Retinal pigment epithelial cell (primary cell): ENCODE results near the gene SNRNP35.

Experiments used
- DNase-seq: peaks from one replicate; pipeline ENCODE4 v3.0.0-alpha.2; 2010; ENCODE audit warnings: low read depth
- H3K4me3 ChIP-seq: 2 replicates; pipeline ENCODE4 v1.5.1; 2011; ENCODE audit warnings: mild to moderate bottlenecking, low read length, control low read depth, moderate library complexity
- TF ChIP-seq, protein P1 (sequence below): conservative IDR thresholded peaks from 2 replicates; pipeline ENCODE4 v1.5.1; 2011; ENCODE audit warnings: low read depth, low read length, control low read depth, inconsistent platforms

Gene SNRNP35

DNA sequence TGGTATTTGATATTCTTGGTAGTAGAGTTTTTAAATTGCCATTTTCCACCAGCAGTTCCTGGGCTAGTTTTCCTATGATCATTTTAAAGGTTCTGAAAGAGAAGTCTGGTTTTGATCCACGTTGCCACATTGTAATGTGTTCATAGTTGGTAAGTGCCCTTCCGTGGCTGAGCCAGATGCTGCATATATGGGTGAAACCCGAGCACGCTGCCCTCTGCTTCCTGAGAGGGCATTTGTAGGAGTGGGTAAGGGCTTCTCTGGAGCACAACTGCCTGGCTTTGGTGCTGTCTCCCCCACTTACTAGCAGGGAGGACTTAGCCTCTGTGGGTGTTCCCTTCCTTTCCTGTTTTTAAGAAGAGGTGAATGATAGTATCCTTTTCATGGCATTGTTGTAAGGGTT lies 7.1 kb downstream of the SNRNP35 start:
- no peak overlapping the region for H3K4me3 ChIP-seq
- TF ChIP-seq, protein P1, sequence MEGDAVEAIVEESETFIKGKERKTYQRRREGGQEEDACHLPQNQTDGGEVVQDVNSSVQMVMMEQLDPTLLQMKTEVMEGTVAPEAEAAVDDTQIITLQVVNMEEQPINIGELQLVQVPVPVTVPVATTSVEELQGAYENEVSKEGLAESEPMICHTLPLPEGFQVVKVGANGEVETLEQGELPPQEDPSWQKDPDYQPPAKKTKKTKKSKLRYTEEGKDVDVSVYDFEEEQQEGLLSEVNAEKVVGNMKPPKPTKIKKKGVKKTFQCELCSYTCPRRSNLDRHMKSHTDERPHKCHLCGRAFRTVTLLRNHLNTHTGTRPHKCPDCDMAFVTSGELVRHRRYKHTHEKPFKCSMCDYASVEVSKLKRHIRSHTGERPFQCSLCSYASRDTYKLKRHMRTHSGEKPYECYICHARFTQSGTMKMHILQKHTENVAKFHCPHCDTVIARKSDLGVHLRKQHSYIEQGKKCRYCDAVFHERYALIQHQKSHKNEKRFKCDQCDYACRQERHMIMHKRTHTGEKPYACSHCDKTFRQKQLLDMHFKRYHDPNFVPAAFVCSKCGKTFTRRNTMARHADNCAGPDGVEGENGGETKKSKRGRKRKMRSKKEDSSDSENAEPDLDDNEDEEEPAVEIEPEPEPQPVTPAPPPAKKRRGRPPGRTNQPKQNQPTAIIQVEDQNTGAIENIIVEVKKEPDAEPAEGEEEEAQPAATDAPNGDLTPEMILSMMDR: no peak
- DNase-seq: no peak

DNA sequence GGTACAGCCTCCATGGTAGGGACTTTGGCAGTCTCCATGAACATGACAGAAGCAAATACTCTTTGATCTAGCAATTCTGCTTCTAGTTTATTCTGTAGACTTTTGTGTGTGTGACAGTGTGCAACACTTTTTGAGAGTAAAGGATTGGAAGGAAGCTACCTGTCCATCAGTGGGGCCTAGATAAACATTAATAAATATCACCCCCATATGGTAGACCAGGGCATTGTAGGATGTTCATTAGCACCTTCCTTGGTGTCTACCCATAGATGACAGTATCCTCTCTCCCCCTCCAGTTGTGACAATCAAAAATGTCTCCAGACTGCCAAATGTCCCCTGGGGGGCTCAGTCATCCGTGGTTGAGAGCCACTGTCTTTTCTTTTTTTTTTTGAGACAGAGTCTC lies 10.8 kb downstream of the SNRNP35 start:
- H3K4me3 ChIP-seq: no peak overlapping the region
- TF ChIP-seq, protein P1: peak; percentile 22
- DNase-seq: no peak

DNA sequence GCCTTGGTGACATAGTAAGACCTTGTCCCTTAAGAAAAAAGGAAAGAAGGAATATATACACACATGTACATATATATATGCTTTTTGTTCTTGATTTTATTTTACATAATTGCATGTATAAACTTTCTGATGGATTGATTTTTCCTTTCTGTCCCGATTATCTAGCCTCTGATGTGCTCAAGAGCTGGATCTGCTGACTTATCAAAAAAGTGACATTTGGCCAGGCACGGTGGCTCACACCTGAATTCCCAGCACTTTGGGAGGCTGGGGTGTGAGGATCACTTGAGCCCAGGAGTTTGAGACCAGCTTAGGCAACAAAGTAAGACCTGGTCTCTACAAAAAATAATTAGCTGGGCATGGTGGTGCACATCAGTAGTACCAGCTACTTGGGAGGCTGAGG lies 12.0 kb downstream of the SNRNP35 start:
- DNase-seq: no peak
- TF ChIP-seq, protein P1: no peak
- H3K4me3 ChIP-seq: no peak overlapping the region

DNA sequence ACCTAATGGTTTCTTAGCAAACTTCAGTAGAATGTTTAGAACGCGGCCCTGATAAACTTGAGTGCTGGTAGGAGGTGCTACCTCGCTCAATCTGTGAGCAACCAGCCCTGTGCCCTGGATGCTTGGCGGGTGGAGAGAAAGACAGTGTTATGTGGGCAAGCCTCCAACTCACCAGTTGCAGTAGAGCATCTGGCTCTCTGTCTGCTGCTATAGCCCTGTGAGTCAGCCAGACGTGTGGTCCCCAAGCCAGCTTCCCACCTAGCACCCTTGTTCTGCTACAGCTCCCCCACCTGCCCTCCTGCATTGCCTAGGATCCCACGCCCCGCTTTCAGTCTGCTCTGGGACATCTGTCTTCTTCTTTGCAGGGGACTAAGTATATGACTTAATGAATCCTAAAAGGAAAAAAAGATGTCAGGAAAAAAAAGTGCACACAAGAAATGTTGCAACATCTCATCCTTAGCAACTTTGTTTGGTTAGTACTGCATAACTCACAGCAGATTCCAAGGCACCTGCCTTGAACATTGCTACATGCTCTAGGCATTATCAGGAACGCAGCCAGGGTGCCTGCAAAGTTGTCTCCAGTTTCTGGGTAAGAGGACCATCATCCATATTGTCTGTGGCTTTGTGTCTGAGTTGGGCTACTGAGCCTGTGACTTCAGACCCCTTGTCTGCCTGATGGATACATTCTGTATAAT lies 13.6 kb downstream of the SNRNP35 start:
- no peak for DNase-seq
- TF ChIP-seq, protein P1: no peak
- no peak overlapping the region for H3K4me3 ChIP-seq

DNA sequence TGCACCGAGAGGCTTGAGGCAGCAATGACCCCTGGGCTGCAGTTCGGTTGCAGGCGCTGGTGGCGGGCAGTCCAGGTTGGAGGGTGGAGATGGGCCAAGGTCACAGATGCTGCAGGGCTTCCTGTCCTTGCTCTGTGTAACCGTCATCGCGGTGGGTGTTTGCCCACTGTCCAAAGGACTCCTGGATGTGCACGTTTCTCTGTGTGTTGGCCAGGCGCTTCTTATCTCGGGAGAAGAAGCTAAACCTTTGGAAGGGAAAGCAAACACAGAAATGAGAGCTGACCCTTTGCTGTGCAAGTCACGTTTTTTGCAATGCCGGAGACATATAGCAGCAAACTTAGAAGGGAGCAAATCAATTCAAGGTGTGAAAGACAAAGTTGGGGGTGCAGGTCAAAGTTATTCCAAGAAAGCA lies 14.5 kb downstream of the SNRNP35 start:
- TF ChIP-seq, protein P1: no peak
- no peak for DNase-seq
- no peak overlapping the region for H3K4me3 ChIP-seq

DNA sequence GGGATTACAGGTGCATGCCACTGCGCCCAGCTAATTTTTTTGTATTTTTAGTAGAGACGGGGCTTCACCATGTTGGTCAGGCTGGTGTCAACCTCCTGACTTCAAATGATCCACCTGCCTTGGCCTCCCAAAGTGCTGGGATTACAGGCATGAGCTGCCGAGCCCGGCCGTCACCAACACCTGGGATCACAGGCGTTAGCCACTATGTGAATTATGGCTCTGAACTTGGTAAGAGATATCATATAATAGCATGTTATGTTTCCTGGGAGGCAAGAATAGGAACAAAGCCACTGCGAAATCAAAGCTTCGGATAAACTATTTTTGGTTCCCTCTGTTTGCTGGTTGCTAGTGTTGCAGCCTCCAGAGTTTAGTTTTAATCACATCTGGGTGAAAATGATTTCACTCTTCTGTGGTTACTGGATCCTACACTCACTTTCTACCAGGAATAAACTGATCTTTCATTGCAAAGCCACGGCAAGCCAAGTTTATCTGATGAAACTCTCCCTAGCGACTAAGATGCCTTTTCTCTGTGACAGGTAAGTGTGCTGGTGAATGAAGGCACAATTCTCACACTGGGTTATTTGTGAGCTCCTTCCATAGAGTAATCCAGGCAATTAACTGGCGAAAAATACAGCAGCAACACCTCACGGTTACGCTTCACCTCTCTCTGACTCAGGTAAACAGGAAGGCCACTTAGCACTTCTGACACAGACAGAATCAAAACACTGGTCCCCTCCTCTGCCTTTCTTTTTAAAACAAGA lies 16.7 kb downstream of the SNRNP35 start:
- no peak for DNase-seq
- H3K4me3 ChIP-seq: no peak overlapping the region
- TF ChIP-seq, protein P1: no peak

DNA sequence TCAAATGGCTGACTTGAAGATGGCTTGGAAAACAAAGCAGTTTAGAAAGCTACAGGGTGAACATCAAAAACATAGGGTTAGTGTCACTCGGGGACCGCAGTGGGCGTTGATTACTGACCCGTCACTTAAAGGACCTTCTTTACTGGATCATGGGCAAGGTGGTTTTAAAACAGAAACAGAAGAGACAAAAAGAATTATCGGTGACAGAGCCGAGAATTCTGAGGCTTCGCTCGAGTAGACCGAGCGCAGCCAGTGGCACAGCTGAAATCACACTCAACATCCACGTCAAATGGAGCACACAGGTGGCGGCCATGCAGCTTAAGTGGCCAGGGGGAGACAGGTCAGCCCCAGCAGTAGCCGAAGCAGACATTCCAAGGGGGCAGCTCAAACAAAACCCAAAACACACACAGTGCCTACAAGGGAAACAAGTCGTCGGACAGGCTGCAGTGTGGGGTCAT lies 17.3 kb downstream of the SNRNP35 start:
- TF ChIP-seq, protein P1: no peak
- H3K4me3 ChIP-seq: no peak overlapping the region
- DNase-seq: no peak
